Vagina (tissue), 2 donors: ENCODE results near the gene MARCHF4. TPM values are rescaled to one million over a fixed set of nuclear protein-coding genes. Genes with fewer than 3 reads are reported as not detected.

Experiments used
- DNase-seq, 2 donors: peaks; one replicate each; pipeline ENCODE4 v3.0.0-alpha.2; 2017; ENCODE audit errors: extremely low spot score in 2 of 2
- H3K27ac ChIP-seq: fragments of 200-600 bp; sonication (generic); one replicate; pipeline ENCODE4 v1.5.1; 2019
- H3K27me3 ChIP-seq: fragments of 200-600 bp; sonication (generic); one replicate; pipeline ENCODE4 v1.5.1; 2019
- H3K36me3 ChIP-seq, 2 donors: fragments of 200-600 bp; sonication (generic); one replicate each; pipeline ENCODE4 v1.5.1; 2017 to 2019
- H3K4me1 ChIP-seq: fragments of 200-600 bp; sonication (generic); one replicate; pipeline ENCODE4 v1.5.1; 2019
- H3K4me3 ChIP-seq, 2 donors: fragments of 200-600 bp; sonication (generic); 1 replicate in 1 of 2; 2 replicates in 1 of 2; pipeline ENCODE4 v1.5.1; 2016 to 2019
- H3K9me3 ChIP-seq: fragments of 200-600 bp; sonication (generic); one replicate; pipeline ENCODE4 v1.5.1; 2019
- POLR2A ChIP-seq, 2 donors: fragments of 450-650 bp; IDR thresholded peaks; one replicate each; pipeline ENCODE4 v1.6.1; 2017; ENCODE audit warnings: antibody characterized with exemption in 2 of 2, mild to moderate bottlenecking in 2 of 2, moderate library complexity in 2 of 2
- POLR2AphosphoS5 ChIP-seq, 2 donors: sonication (generic); formaldehyde crosslinking; IDR thresholded peaks; one replicate each; pipeline ENCODE4 v1.9.0; 2017; ENCODE audit warnings: antibody characterized with exemption in 2 of 2, mild to moderate bottlenecking in 2 of 2, low read depth in 1 of 2; ENCODE audit not compliant: insufficient read depth in 1 of 2
- intact Hi-C: fragments of 100-400 bp; cut with DNase I; formaldehyde crosslinking; loops from one replicate; pipeline ENCODE4 v1.15.1; 2023
- total RNA-seq: library from RNA; depleted of rRNA; stranded (reverse); fragments of >200 nt; gene quantifications from one replicate; pipeline ENCODE4 v1.2.3, GENCODE V29; 2016
- TF ChIP-seq, protein P1 (sequence below), 3 experiments: fragments of 450-650 bp in 2 of 3; fragments of 200-600 bp in 1 of 3; sonication (generic) in 1 of 3; IDR thresholded peaks; one replicate each; pipeline ENCODE4 v1.5.1; 2017 to 2019; ENCODE audit warnings: antibody characterized with exemption in 3 of 3, mild to moderate bottlenecking in 2 of 3, moderate library complexity in 2 of 3

The MARCHF4 gene
- total RNA-seq, 1 donor from 2014 or later, result not detected

DNA sequence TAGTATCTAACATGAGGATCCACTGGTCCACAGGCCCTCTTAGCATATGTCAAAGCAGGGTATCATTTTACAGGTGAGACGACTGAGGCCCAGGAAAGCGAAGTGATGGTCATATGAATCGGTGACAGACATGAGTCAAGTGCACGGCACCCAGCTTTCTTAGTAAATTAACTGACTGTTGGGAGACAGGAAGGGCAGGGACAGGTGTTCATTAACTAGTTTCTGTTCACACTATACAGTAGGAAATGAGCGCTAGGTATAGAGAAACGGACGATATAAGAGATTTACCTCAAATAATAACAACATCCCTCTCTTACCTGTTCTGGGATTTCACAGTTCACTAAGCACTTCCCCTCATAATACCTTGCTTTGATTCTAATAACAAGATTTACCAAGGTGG is 38.3 kb upstream of the MARCHF4 start:
- DNase-seq, result no peak
- no peak for TF ChIP-seq POLR2AphosphoS5 (IDR thresholded peaks at IDR 0.05; ENCODE audit: insufficient read depth in 1 of 2, low read depth in 1 of 2)
- no peak for TF ChIP-seq POLR2A (IDR thresholded peaks at IDR 0.05)
- TF ChIP-seq, protein P1, sequence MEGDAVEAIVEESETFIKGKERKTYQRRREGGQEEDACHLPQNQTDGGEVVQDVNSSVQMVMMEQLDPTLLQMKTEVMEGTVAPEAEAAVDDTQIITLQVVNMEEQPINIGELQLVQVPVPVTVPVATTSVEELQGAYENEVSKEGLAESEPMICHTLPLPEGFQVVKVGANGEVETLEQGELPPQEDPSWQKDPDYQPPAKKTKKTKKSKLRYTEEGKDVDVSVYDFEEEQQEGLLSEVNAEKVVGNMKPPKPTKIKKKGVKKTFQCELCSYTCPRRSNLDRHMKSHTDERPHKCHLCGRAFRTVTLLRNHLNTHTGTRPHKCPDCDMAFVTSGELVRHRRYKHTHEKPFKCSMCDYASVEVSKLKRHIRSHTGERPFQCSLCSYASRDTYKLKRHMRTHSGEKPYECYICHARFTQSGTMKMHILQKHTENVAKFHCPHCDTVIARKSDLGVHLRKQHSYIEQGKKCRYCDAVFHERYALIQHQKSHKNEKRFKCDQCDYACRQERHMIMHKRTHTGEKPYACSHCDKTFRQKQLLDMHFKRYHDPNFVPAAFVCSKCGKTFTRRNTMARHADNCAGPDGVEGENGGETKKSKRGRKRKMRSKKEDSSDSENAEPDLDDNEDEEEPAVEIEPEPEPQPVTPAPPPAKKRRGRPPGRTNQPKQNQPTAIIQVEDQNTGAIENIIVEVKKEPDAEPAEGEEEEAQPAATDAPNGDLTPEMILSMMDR (IDR thresholded peaks at IDR 0.05), result no peak
- intact Hi-C loops, result no loop called here
- Histone ChIP-seq H3K27me3 (no peaks in the 10 kb centered on the region), H3K9me3 (no peaks in the 10 kb centered on the region), H3K27ac (no peak overlapping the region), H3K36me3 (no peaks in the 10 kb centered on the region), H3K4me1 (peaks cover 10% of the 10 kb centered on the region), H3K4me3 (no peak overlapping the region)

DNA sequence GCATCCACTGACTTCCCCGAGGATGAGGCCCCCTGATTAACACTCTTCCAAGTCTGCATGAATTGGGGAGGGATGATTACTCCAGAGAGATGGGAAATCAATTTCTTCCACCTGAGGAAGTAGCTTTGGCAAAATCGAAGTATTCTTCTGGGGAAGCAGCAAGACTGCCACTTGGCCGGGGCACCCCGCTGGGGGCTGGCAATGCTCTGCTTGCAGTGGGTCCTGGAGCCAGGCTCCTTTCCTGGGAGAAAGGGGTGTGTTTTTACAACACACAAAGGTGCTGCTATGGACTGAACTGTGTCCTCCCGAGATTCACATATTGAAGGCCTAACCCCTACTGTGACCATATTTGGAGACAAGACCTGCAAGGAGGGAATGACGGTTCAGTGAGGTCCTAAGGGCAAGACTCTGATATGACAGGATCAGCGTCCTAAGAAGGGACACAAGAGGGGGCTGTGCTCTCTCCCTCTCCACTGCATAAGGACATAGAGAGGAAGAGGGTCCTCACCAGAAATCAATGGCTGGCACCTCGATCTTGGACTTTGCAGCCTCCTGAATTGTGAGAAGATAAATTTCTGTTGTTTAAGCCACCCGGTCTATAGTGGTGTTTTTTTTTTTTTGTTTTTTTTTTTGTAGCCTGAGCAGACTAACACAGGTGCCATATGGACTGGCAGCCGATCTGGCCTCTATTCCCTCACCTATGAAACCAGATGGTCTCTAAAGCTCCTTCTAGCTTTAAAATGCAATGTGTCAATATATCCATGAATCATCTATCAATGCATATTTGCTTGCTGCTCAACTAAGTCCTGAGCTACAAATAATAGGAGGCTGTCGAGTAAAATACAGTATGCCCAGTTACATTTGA is 36.4 kb upstream of the MARCHF4 start:
- H3K27ac ChIP-seq, result no peak overlapping the region
- peaks cover 8% of the 10 kb centered on the region for H3K4me1 ChIP-seq
- no peaks in the 10 kb centered on the region for H3K27me3 ChIP-seq
- H3K9me3 ChIP-seq, result no peaks in the 10 kb centered on the region
- H3K36me3 ChIP-seq, result no peaks in the 10 kb centered on the region
- intact Hi-C loops, result no loop called here
- no peak overlapping the region for H3K4me3 ChIP-seq
- DNase-seq, result no peak
- TF ChIP-seq, protein P1 (IDR thresholded peaks at IDR 0.05), result no peak
- no peak for TF ChIP-seq POLR2AphosphoS5 (IDR thresholded peaks at IDR 0.05; ENCODE audit: insufficient read depth in 1 of 2, low read depth in 1 of 2)
- no peak for TF ChIP-seq POLR2A (IDR thresholded peaks at IDR 0.05)

DNA sequence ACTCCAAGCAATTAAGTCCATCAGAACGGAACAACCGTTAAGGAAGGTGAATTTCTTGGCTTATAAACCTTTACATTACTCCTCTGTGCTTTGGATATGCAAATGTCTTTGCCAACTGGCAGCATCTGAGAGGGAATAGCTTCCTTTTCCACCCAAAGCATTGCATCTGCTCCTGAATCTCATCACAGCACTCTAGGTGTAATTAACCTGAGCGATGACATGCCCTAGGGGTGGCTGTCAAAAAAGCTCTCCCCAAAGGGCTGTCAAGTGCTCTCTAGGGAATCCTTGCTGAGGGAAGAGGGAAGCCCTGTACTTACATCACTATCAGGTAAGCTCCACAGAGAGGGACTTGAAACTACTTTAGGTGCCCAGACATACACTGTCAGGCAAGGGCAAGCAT is 34.5 kb upstream of the MARCHF4 start:
- H3K27ac ChIP-seq, result no peak overlapping the region
- H3K36me3 ChIP-seq, result no peaks in the 10 kb centered on the region

DNA sequence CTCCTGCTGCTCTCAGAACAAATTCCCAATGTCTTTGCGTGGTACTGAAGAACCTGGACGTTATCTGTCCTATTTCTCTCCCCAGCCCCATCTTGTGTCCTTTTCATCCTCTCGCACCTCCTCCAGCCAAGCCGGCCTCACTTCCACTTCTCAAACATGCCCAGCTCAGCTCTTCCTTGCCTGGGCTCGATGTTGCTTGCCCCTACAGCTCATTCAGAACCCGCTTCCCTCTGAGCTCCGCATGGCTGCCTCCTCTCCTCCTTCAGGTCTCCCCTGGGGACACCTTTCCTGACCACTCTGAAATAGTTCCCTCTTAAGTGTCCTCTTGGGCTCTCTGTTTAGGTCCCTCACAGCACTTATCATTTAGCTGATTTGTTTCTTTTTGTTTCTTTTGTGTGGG is 33.3 kb upstream of the MARCHF4 start:
- no peaks in the 10 kb centered on the region for H3K9me3 ChIP-seq
- no peak overlapping the region for H3K27ac ChIP-seq
- intact Hi-C loops, result no loop called here
- H3K36me3 ChIP-seq, result no peaks in the 10 kb centered on the region
- H3K27me3 ChIP-seq, result no peaks in the 10 kb centered on the region
- no peaks in the 10 kb centered on the region for H3K4me1 ChIP-seq
- TF ChIP-seq, protein P1 (IDR thresholded peaks at IDR 0.05), result no peak
- TF ChIP-seq POLR2A (IDR thresholded peaks at IDR 0.05), result no peak
- no peak for TF ChIP-seq POLR2AphosphoS5 (IDR thresholded peaks at IDR 0.05; ENCODE audit: insufficient read depth in 1 of 2, low read depth in 1 of 2)
- H3K4me3 ChIP-seq, result no peak overlapping the region
- no peak for DNase-seq

More for the DNA sequence above, 34.5 kb upstream of the MARCHF4 start:
- no peak for DNase-seq
- Histone ChIP-seq H3K9me3 (no peaks in the 10 kb centered on the region), H3K4me1 (no peaks in the 10 kb centered on the region), H3K27me3 (no peaks in the 10 kb centered on the region), H3K4me3 (no peak overlapping the region)
- TF ChIP-seq, protein P1 (IDR thresholded peaks at IDR 0.05), result no peak
- TF ChIP-seq POLR2AphosphoS5 (IDR thresholded peaks at IDR 0.05; ENCODE audit: insufficient read depth in 1 of 2, low read depth in 1 of 2), result no peak
- intact Hi-C loops, result no loop called here

DNA sequence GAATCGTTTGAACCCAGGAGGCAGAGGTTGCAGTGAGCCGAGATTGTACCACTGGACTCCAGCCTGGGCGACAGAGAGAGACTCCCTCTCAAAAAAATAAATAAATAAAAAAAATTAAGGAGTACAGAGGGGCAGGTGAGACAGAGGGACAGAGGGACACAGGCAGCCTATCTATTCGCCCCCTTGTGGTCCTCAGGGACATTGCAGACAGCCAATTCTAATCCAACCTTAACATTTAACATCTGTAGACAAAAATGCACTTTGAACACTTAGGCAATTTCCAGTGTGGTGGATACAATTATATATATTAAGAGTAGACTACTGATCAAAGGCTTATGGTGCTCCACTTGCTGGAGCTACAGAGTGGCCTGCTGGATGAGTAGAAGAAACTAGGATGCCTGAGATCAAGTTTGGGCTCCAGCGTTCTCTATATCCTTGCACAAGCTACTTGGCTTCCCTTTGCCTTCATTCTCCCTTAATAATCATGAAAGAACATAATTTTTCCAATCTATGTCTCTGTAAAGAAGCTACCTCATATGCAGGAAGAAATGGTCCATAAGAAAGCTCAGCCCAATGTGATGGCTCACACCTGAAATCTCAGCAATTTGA is 31.8 kb upstream of the MARCHF4 start:
- intact Hi-C loops, result no loop called here
- H3K4me1 ChIP-seq, result no peaks in the 10 kb centered on the region
- H3K27ac ChIP-seq, result no peak overlapping the region
- no peaks in the 10 kb centered on the region for H3K9me3 ChIP-seq
- H3K4me3 ChIP-seq, result no peak overlapping the region
- H3K36me3 ChIP-seq, result no peaks in the 10 kb centered on the region
- no peaks in the 10 kb centered on the region for H3K27me3 ChIP-seq
- TF ChIP-seq, protein P1 (IDR thresholded peaks at IDR 0.05), result peak in 2 of 3 experiments; percentile 47 to 63
- TF ChIP-seq POLR2A (IDR thresholded peaks at IDR 0.05), result no peak
- no peak for DNase-seq
